ENCODE data around the gene HSPA14. TPM values are rescaled to one million over a fixed set of nuclear protein-coding genes. Genes with fewer than 3 reads are reported as not detected.
A peak's percentile ranks its signal among the peaks of the same experiment; 100 is the strongest.

The HSPA14 gene
- total RNA-seq, 1 experiment from 2014 or later: 41.0 TPM

- Mint-ChIP-seq H3K9me3 (no peaks in the 10 kb centered on the region; a peak in 1 of 5 replicates), H3K4me1 (peaks cover 9 to 15% of the 10 kb centered on the region in 2 experiments), H3K27ac (peak overlapping the region in 2 of 3 experiments; percentile 14 to 37; a peak in 3 of 7 replicates), H3K27me3 (ENCODE audit: low read depth) (no peaks in the 10 kb centered on the region; the same call in 1 of the 2 replicates), H3K36me3 (ENCODE audit: insufficient read depth in 1 of 3, low read depth in 3 of 3) (no peaks in the 10 kb centered on the region), H3K4me3 (no peak overlapping the region)
- H2AFZ ChIP-seq (ENCODE audit: low read length): no peak overlapping the region
- no peaks in the 10 kb centered on the region for H3K4me1 ChIP-seq (ENCODE audit: insufficient read depth, low read length)
- H2BK120ac ChIP-seq (ENCODE audit: low read depth, low read length, poor library complexity, severe bottlenecking): no peak overlapping the region
- H4K5ac ChIP-seq (ENCODE audit: insufficient read length, low read depth, low read length): no peak overlapping the region
- H3K4me2 ChIP-seq (ENCODE audit: insufficient read depth, insufficient read length, low read length): no peak overlapping the region
- no peaks in the 10 kb centered on the region for H3K79me1 ChIP-seq (ENCODE audit: insufficient read depth, low read depth, low read length, poor library complexity, severe bottlenecking)
- H2BK20ac ChIP-seq (ENCODE audit: low read depth, low read length, poor library complexity, severe bottlenecking): no peak overlapping the region
- H3K9ac ChIP-seq (ENCODE audit: extremely low read depth, insufficient read length, low read length): no peak overlapping the region
- peak; percentile 36 for DNase-seq
- no peaks in the 10 kb centered on the region for H3K9me3 ChIP-seq (ENCODE audit: control insufficient read depth, low read depth, low read length)
- H4K91ac ChIP-seq (ENCODE audit: insufficient read length, low read depth, low read length): no peak overlapping the region
- no peak overlapping the region for H2AK5ac ChIP-seq (ENCODE audit: insufficient read length, low read length)
- H3K27ac ChIP-seq (ENCODE audit: insufficient read length, low read depth, low read length): no peak overlapping the region
- H3K23ac ChIP-seq (ENCODE audit: insufficient read length, low read depth, low read length): no peak overlapping the region
- H2BK15ac ChIP-seq (ENCODE audit: low read depth, low read length): no peak overlapping the region
- no CpG with 5 or more reads among the region's 9 CpGs for WGBS (ENCODE audit: extremely low coverage, insufficient read length, low lambda C conversion rate)
- H4K8ac ChIP-seq (replicated peaks; ENCODE audit: insufficient read length, low read depth, low read length): no peak overlapping the region
- no peaks in the 10 kb centered on the region for H3K79me2 ChIP-seq (ENCODE audit: insufficient read depth, low read length)
- no peak overlapping the region for H3K56ac ChIP-seq (ENCODE audit: insufficient read length, low read depth, low read length)
- no peaks in the 10 kb centered on the region for H3K23me2 ChIP-seq (ENCODE audit: insufficient read length, low read depth, low read length, poor library complexity, severe bottlenecking)
- no peak for TF ChIP-seq CTCF (conservative IDR thresholded peaks at IDR 0.05)
- no peak overlapping the region for H2BK12ac ChIP-seq (ENCODE audit: insufficient read length, low read depth, low read length)
- no peak overlapping the region for H3K18ac ChIP-seq (ENCODE audit: insufficient read length, low read depth, low read length)
- no peaks in the 10 kb centered on the region for H3K27me3 ChIP-seq (ENCODE audit: insufficient read depth, low read length)
- no peak overlapping the region for H3K14ac ChIP-seq (ENCODE audit: insufficient read depth, low read length)
- no peak overlapping the region for H3T11ph ChIP-seq (ENCODE audit: low read length)
- no peak overlapping the region for H3K4ac ChIP-seq (ENCODE audit: low read depth, low read length)
- H2BK5ac ChIP-seq (ENCODE audit: insufficient read length, low read length): no peak overlapping the region
- H4K20me1 ChIP-seq (ENCODE audit: control insufficient read depth, insufficient read depth, insufficient read length): no peaks in the 10 kb centered on the region
These were observed 26.8 kb upstream of the HSPA14 start for GRCh38 chr10:14810969-14811953.
